GM13976 (cell line): ENCODE measurements around the gene CYFIP1.

Experiments used
- DNase-seq: peaks from one replicate; pipeline ENCODE4 v3.0.0; 2012; ENCODE audit warnings: low spot score
- CTCF ChIP-seq: IDR thresholded peaks from 2 replicates; pipeline ENCODE4 v1.5.1; 2012; ENCODE audit warnings: borderline replicate concordance, mild to moderate bottlenecking; ENCODE audit not compliant: insufficient read depth; ENCODE audit errors: extremely low read depth, missing control alignments, control extremely low read depth
- in situ Hi-C: fragments of 300-500 bp; cut with MboI; formaldehyde crosslinking; loops from one replicate; pipeline ENCODE4 v1.12.0; 2022; ENCODE audit warnings: low sequenced_read_pairs, mixed read lengths, inconsistent platforms; ENCODE audit not compliant: unreplicated experiment

The CYFIP1 gene

GRCh38 chr15:22968366-22968765 lies 11.8 kb downstream of the CYFIP1 start:
- in situ Hi-C loops: no loop called here
- no peak for DNase-seq
- no peak for TF ChIP-seq CTCF

GRCh38 chr15:22967084-22967770 lies 12.9 kb downstream of the CYFIP1 start:
- in situ Hi-C loops: no loop called here
- TF ChIP-seq CTCF: no peak
- DNase-seq: no peak

- in situ Hi-C loops: no loop called here
- no peak for TF ChIP-seq CTCF
- no peak for DNase-seq
Observed at GRCh38 chr15:22966321-22967083, 13.7 kb downstream of the CYFIP1 start.

GRCh38 chr15:22963641-22964040 lies 16.5 kb downstream of the CYFIP1 start:
- TF ChIP-seq CTCF: no peak
- no peak for DNase-seq
- in situ Hi-C loops: no loop called here

- in situ Hi-C loops: no loop called here
- TF ChIP-seq CTCF: no peak
- no peak for DNase-seq
Observed at GRCh38 chr15:22962611-22963010, 17.6 kb downstream of the CYFIP1 start.

- TF ChIP-seq CTCF: no peak
- DNase-seq: no peak
- in situ Hi-C loops: no loop called here
Observed at GRCh38 chr15:22961762-22962161, 18.4 kb downstream of the CYFIP1 start.
